Activated CD4-positive, alpha-beta T cell treated with anti-CD3 and anti-CD28 coated beads for 36 hours (primary cell): ENCODE data around the gene RUVBL2. TPM values are rescaled to one million over a fixed set of nuclear protein-coding genes. Genes with fewer than 3 reads are reported as not detected.

Experiments
- ATAC-seq: fragments of 200-7000 bp; cut with Tn5 transposase; one replicate; pipeline ENCODE4 v1.10.0; 2021; ENCODE audit warnings: mild to moderate bottlenecking, moderate library complexity
- CTCF ChIA-PET: fragments of 350-600 bp; sonication (Branson Sonifier 250); formaldehyde crosslinking; loops from one replicate; lab custom pipeline; 2021; ENCODE audit warnings: antibody characterized with exemption; lab: Charles Lee
- POLR2A ChIA-PET: fragments of 350-600 bp; sonication (Branson Sonifier 250); formaldehyde crosslinking; loops from one replicate; lab custom pipeline; 2021; ENCODE audit warnings: antibody characterized with exemption, inconsistent platforms; lab: Charles Lee
- DNase-seq: peaks from one replicate; pipeline ENCODE4 v3.0.0-alpha.2; 2020
- H3K27ac Mint-ChIP-seq: one replicate; pipeline ENCODE4 v1.8.0; 2021; ENCODE audit warnings: mixed read lengths
- H3K27me3 Mint-ChIP-seq: one replicate; pipeline ENCODE4 v1.8.0; 2021; ENCODE audit warnings: mixed read lengths
- H3K36me3 Mint-ChIP-seq: one replicate; pipeline ENCODE4 v1.8.0; 2021; ENCODE audit warnings: low read depth, mixed read lengths
- H3K4me1 Mint-ChIP-seq: one replicate; pipeline ENCODE4 v1.8.0; 2021; ENCODE audit warnings: mixed read lengths
- H3K4me3 Mint-ChIP-seq: one replicate; pipeline ENCODE4 v1.8.0; 2021; ENCODE audit warnings: mild to moderate bottlenecking, moderate library complexity, mixed read lengths
- H3K9me3 Mint-ChIP-seq: one replicate; pipeline ENCODE4 v1.8.0; 2021; ENCODE audit warnings: low read depth, mixed read lengths
- intact Hi-C, 2 experiments: fragments of 100-400 bp; cut with DNase I in 1 of 2; cut with micrococcal nuclease in 1 of 2; formaldehyde crosslinking; loops; one replicate each; pipeline versions ENCODE4 v1.14.2 to v1.15.1; 2022 to 2024; cut with DNase I, micrococcal nuclease
- total RNA-seq, 2 experiments: library from RNA; stranded (reverse); gene quantifications; one replicate each; pipeline ENCODE4 v1.2.3, GENCODE V29; 2021

RUVBL2 gene
- total RNA-seq, 2 experiments from 2014 or later = 155 to 178 TPM

GRCh38 chr19:48954595-48955307, 38.9 kb upstream of the RUVBL2 start, which contains the start of gene BAX:
Gene BAX, plus strand, starts transcription at chr19:48954875. Its CDS starts 54 bp downstream, at chr19:48954929.
- peak within 1 kb of the TSS; percentile 87 for H3K27ac Mint-ChIP-seq
- intact Hi-C loops = loop anchor here in 1 of 2 experiments (1.0 kb wide), 7 partner anchors 11 to 159 kb away; partner anchors contain the start of genes DHDH, FTL, GYS1 and NUCB1
- peaks cover 26% of the 10 kb centered on the region for H3K4me1 Mint-ChIP-seq
- peak; percentile 89 for ATAC-seq
- DNase-seq = peak; percentile 98
- H3K27me3 Mint-ChIP-seq = no peaks in the 10 kb centered on the region
- ChIA-PET POLR2A (interaction anchor here (0.8 to 1.9 kb wide), 4 partner anchors 9 to 55 kb away, joined by 3 to 12 read pairs (median 6); partner anchors contain the start of gene NUCB1), CTCF (interaction anchor here (0.5 to 1.7 kb wide), 5 partner anchors 10 to 1357 kb away, joined by 3 to 6 read pairs (median 4); partner anchors contain the start of gene RUVBL2)
- H3K36me3 Mint-ChIP-seq = peaks cover 32% of the 10 kb centered on the region
- peak within 1 kb of the TSS; percentile 74 for H3K4me3 Mint-ChIP-seq
- H3K9me3 Mint-ChIP-seq = no peaks in the 10 kb centered on the region

- H3K4me1 Mint-ChIP-seq = peaks cover 28% of the 10 kb centered on the region
- POLR2A ChIA-PET = interaction anchor here (1.9 kb wide), 2 partner anchors 9 to 23 kb away, joined by 7 to 12 read pairs; no protein-coding TSS in a partner anchor
- intact Hi-C loops = no loop called here
- ATAC-seq = no peak
- peak overlapping the region; percentile 74 for H3K4me3 Mint-ChIP-seq
- peak overlapping the region; percentile 73 for H3K27ac Mint-ChIP-seq
- H3K9me3 Mint-ChIP-seq = no peaks in the 10 kb centered on the region
- no peaks in the 10 kb centered on the region for H3K27me3 Mint-ChIP-seq
- CTCF ChIA-PET = interaction anchor here (1.5 to 1.7 kb wide), 2 partner anchors 9 to 38 kb away, joined by 3 to 4 read pairs; partner anchors contain the start of gene RUVBL2
- DNase-seq = no peak
- H3K36me3 Mint-ChIP-seq = peaks cover 32% of the 10 kb centered on the region
These were observed 38.3 kb upstream of the RUVBL2 start for GRCh38 chr19:48955308-48955958.

DNA sequence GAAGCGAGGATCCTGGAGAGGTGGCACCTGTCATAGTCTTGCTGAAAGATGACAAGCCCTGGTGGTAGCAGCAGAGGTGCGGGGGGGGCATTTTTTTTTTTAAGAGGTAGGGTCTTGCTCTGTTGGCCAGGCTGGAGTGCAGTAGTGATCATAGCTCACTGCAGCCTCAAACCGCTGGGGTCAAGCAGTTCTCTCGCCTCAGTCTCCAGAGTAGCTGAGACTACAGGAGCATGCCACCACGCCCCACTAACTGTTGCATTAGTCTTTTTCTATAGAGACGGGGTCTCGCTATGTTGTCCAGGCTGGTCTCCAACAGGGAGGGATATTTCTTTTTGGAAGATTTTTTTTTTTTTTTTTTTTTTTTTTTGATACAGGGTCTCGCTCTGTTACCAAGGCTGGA, 35.7 kb upstream of the RUVBL2 start:
- Mint-ChIP-seq H3K9me3 (no peaks in the 10 kb centered on the region), H3K27me3 (no peaks in the 10 kb centered on the region), H3K36me3 (peaks cover 43% of the 10 kb centered on the region), H3K4me3 (no peak overlapping the region), H3K4me1 (peaks cover 47% of the 10 kb centered on the region), H3K27ac (no peak overlapping the region)
- no peak for ATAC-seq
- no peak for DNase-seq
- ChIA-PET CTCF (no interaction called here), POLR2A (interaction anchor here (0.6 kb wide), 2 partner anchors 41 to 57 kb away, joined by 3 to 6 read pairs; no protein-coding TSS in a partner anchor)
- intact Hi-C loops = no loop called here

DNA sequence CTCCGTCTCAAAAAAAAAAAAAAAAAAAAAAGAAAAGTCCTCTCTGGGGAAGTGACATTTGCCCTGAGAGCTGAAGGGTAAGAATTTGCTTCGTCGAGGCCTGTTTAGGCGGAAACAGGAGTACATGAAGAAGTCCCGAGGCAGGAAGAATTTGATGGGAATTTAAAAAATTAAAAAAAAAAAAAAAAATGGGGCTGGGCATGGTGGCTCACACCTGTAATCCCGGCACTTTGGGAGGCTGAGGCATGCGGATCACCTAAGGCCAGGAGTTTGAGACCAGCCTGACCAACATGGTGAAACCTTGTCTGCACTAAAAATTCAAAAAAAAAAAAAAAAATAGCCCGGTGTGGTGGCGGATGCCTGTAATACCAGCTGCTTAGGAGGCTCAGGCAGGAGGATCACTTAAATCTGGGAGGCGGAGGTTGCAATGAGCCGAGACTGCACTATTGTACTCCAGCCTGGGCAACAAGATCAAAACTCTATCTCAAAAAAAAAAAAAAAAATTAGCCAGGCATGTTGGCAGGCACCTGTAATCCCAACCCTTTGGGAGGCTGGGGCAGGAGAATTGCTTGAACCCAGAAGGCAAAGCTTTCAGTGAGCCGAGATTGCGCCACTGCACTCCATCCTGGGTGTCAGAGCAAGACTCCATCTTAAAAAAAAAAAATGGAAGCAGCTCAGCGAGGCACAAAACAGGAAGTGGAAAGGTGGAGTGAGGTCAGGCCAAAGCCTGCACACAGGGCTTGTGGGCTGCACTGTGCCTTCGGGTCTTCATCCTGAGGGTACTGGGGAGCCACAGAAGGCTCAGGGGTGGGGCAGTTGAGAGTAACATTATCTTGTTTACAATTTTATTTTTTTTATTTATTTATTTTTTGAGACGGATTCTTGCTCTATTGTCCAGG, 34.1 kb upstream of the RUVBL2 start:
- DNase-seq (no peak), ATAC-seq (no peak)
- H3K9me3 Mint-ChIP-seq = no peaks in the 10 kb centered on the region
- H3K27ac Mint-ChIP-seq = no peak overlapping the region
- peaks cover 47% of the 10 kb centered on the region for H3K36me3 Mint-ChIP-seq
- POLR2A ChIA-PET = interaction anchor here (0.6 kb wide), 1 partner anchor 626 kb away, joined by 4 read pairs; no protein-coding TSS in a partner anchor
- no peaks in the 10 kb centered on the region for H3K27me3 Mint-ChIP-seq
- no peak overlapping the region for H3K4me3 Mint-ChIP-seq
- intact Hi-C loops = loop anchor here in 1 of 2 experiments (10.0 kb wide), 2 partner anchors 325 to 465 kb away; partner anchors contain the start of gene DBP
- CTCF ChIA-PET = no interaction called here
- peaks cover 59% of the 10 kb centered on the region for H3K4me1 Mint-ChIP-seq

- Mint-ChIP-seq H3K27ac (no peak overlapping the region), H3K4me3 (no peak overlapping the region), H3K4me1 (peaks cover 56% of the 10 kb centered on the region), H3K36me3 (peaks cover 48% of the 10 kb centered on the region), H3K27me3 (no peaks in the 10 kb centered on the region), H3K9me3 (no peaks in the 10 kb centered on the region)
- intact Hi-C loops = loop anchor here in 1 of 2 experiments (10.0 kb wide), 2 partner anchors 326 to 466 kb away; partner anchors contain the start of gene DBP
- CTCF ChIA-PET = interaction anchor here (1.1 kb wide), 1 partner anchor 32 kb away, joined by 3 read pairs; no protein-coding TSS in a partner anchor
- POLR2A ChIA-PET = interaction anchor here (0.5 kb wide), 1 partner anchor 323 kb away, joined by 5 read pairs; no protein-coding TSS in a partner anchor
- DNase-seq (peak; percentile 46), ATAC-seq (no peak)
These were observed 32.5 kb upstream of the RUVBL2 start for GRCh38 chr19:48961051-48961649.

DNA sequence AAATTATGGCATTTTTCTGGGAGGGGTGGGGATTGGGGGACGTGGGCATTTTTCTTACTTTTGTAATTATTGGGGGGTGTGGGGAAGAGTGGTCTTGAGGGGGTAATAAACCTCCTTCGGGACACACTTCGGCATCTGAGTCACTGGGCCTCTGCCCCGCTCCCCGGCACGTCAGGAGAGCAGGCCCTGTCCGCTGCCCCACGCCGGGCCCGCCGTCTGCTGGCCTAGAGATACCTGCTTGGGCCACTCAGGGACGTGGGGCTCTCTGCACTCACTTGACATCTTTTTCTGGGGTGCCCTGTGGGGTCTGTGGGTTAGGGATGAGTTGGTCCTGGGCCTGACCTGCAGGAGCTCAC, 32.0 kb upstream of the RUVBL2 start:
- peaks cover 50% of the 10 kb centered on the region for H3K36me3 Mint-ChIP-seq
- intact Hi-C loops = loop anchor here in 1 of 2 experiments (10.0 kb wide), 2 partner anchors 327 to 467 kb away; partner anchors contain the start of gene DBP
- POLR2A ChIA-PET = interaction anchor here (0.8 kb wide), 1 partner anchor 36 kb away, joined by 3 read pairs; no protein-coding TSS in a partner anchor
- H3K9me3 Mint-ChIP-seq = peaks cover 3% of the 10 kb centered on the region
- DNase-seq (no peak), ATAC-seq (no peak)
- no peaks in the 10 kb centered on the region for H3K27me3 Mint-ChIP-seq
- peak overlapping the region; percentile 90 for H3K27ac Mint-ChIP-seq
- peaks cover 58% of the 10 kb centered on the region for H3K4me1 Mint-ChIP-seq
- H3K4me3 Mint-ChIP-seq = peak overlapping the region; percentile 86
- CTCF ChIA-PET = interaction anchor here (1.1 kb wide), 1 partner anchor 31 kb away, joined by 3 read pairs; no protein-coding TSS in a partner anchor

DNA sequence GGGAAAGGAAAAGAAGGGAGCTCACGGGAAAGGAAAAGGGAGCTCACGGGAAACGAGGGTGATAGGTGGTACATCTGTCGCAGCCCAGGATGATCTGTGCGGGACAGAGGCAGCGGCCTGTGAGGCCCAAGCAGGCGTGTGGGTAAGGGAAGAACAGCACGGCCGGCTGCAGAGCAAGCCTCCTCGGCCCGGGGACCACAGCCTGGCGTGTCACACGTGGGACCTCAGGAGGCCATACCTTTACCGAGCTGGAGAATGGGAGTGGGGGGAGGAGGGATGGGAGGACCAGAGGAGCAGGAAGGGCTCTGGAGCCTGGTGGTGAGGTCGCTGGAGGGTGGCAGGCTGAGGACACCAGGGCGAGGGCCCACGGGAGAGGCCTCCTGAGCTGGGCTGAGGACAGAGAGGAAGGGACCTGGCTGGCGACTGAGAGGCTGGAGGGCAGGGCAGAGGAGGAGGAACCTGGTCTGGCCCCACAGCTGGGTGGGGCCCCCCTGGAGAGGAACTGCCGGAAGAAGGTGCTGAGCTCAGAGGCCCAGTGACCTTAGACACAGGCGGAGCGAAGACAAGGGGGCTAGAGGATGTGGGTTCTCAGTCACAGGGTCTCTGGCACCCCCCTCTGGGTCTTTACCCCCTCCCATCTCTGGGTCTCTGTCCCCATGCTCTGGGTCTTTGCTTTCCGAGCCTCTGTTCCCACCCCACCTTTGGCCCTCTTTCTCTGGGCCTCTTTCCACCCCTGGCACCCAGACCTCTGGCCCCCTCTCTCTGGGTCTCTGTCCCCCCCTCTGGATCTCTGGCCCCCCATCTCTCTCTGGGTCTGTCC, 31.4 kb upstream of the RUVBL2 start:
- peaks cover 52% of the 10 kb centered on the region for H3K36me3 Mint-ChIP-seq
- ChIA-PET CTCF (interaction anchor here (0.6 to 1.1 kb wide), 2 partner anchors 18 to 31 kb away, joined by 3 read pairs; no protein-coding TSS in a partner anchor), POLR2A (interaction anchor here (0.6 to 1.0 kb wide), 3 partner anchors 8 to 45 kb away, joined by 3 to 4 read pairs (median 3); no protein-coding TSS in a partner anchor)
- peak overlapping the region; percentile 90 for H3K27ac Mint-ChIP-seq
- H3K9me3 Mint-ChIP-seq = peaks cover 3% of the 10 kb centered on the region
- peak; percentile 7 for ATAC-seq
- peak; percentile 63 for DNase-seq
- H3K27me3 Mint-ChIP-seq = no peaks in the 10 kb centered on the region
- peak overlapping the region; percentile 86 for H3K4me3 Mint-ChIP-seq
- H3K4me1 Mint-ChIP-seq = peaks cover 60% of the 10 kb centered on the region
- intact Hi-C loops = loop anchor here in 1 of 2 experiments (10.0 kb wide), 2 partner anchors 327 to 467 kb away; partner anchors contain the start of gene DBP

GRCh38 chr19:48962849-48963165, 30.9 kb upstream of the RUVBL2 start:
- Mint-ChIP-seq H3K9me3 (peaks cover 3% of the 10 kb centered on the region), H3K4me1 (peaks cover 61% of the 10 kb centered on the region), H3K4me3 (peak overlapping the region; percentile 86), H3K36me3 (peaks cover 52% of the 10 kb centered on the region), H3K27ac (peak overlapping the region; percentile 90), H3K27me3 (no peaks in the 10 kb centered on the region)
- POLR2A ChIA-PET = interaction anchor here (1.0 kb wide), 1 partner anchor 8 kb away, joined by 4 read pairs; no protein-coding TSS in a partner anchor
- intact Hi-C loops = loop anchor here in 1 of 2 experiments (10.0 kb wide), 2 partner anchors 328 to 468 kb away; partner anchors contain the start of gene DBP
- DNase-seq (peak; percentile 37), ATAC-seq (no peak)
- CTCF ChIA-PET = no interaction called here
